Astrocyte (in vitro differentiated cells and primary cell): ENCODE results near the gene ANKRD13C.

Experiments used
- EZH2 ChIP-seq: IDR thresholded peaks from 2 replicates; pipeline ENCODE4 v1.6.1; 2012; ENCODE audit warnings: mild to moderate bottlenecking, low read length, inconsistent platforms; ENCODE audit not compliant: insufficient read depth
- TF ChIP-seq, protein P1 (sequence below): IDR thresholded peaks from 2 replicates; pipeline ENCODE4 v1.5.1; 2011; ENCODE audit warnings: low read depth, mild to moderate bottlenecking, inconsistent platforms, low read length, moderate library complexity; ENCODE audit not compliant: insufficient read depth

DNA sequence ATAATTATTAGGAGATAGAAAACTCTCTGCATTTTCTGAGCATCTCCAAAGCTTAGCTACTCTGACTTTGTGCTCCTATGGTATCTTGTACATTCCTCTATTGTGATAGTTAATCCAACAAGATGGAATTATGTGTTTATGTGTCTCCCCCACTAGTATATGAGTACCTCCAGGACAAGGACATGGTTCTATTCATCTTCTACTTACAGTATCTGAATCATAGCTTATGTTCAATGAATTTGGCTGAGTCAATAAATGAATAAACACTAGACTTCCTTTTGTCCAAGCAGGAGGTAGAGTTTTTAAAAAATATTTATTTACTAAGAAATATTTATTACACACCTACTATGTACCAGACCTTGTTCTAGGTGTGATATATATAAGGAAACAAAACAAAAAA lies 38.1 kb upstream of the ANKRD13C start:
- TF ChIP-seq, protein P1, sequence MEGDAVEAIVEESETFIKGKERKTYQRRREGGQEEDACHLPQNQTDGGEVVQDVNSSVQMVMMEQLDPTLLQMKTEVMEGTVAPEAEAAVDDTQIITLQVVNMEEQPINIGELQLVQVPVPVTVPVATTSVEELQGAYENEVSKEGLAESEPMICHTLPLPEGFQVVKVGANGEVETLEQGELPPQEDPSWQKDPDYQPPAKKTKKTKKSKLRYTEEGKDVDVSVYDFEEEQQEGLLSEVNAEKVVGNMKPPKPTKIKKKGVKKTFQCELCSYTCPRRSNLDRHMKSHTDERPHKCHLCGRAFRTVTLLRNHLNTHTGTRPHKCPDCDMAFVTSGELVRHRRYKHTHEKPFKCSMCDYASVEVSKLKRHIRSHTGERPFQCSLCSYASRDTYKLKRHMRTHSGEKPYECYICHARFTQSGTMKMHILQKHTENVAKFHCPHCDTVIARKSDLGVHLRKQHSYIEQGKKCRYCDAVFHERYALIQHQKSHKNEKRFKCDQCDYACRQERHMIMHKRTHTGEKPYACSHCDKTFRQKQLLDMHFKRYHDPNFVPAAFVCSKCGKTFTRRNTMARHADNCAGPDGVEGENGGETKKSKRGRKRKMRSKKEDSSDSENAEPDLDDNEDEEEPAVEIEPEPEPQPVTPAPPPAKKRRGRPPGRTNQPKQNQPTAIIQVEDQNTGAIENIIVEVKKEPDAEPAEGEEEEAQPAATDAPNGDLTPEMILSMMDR, result no peak
- TF ChIP-seq EZH2, result no peak
